ENCODE data around the gene TMEM131. TPM values are rescaled to one million over a fixed set of nuclear protein-coding genes. Genes with fewer than 3 reads are reported as not detected.

Gene TMEM131
- total and polyA plus RNA-seq, 10 of the 15 experiments (the other 5 are each of a cell fraction or from before 2014, with no cell fraction given): 6.0 to 48.2 (median 23.2) TPM

- ChIA-PET SMC1A (ENCODE audit: uncharacterized antibody, unreplicated experiment) (interaction anchor here (1.3 to 2.8 kb wide), 7 partner anchors 10 to 645 kb away, joined by 5 to 17 read pairs (median 7); no protein-coding TSS in a partner anchor), RAD21 (ENCODE audit: unreplicated experiment) (interaction anchor here (1.9 to 2.7 kb wide), 2 partner anchors 449 to 644 kb away, joined by 7 to 22 read pairs; no protein-coding TSS in a partner anchor), CTCF (interaction anchor here (0.6 to 4.7 kb wide), 25 partner anchors 9 to 878 kb away, joined by 3 to 39 read pairs (median 4); partner anchors contain the start of gene ZAP70), POLR2A (no interaction called here)
- H3K9me3 ChIP-seq (replicated peaks; ENCODE audit: control insufficient read depth, insufficient read depth, low read length): no peaks in the 10 kb centered on the region
- no peak overlapping the region for H3K27ac ChIP-seq (ENCODE audit: control insufficient read depth, insufficient read depth)
- intact Hi-C loops (cut with micrococcal nuclease; ENCODE audit: unreplicated experiment) (loop anchor here (1.0 to 2.0 kb wide), 2 partner anchors 529 to 645 kb away; no protein-coding TSS in a partner anchor), in situ Hi-C loops (cut with MboI) (loop anchor here (10.0 kb wide), 2 partner anchors 645 to 1675 kb away; no protein-coding TSS in a partner anchor)
- no TSS peak for BruUV-seq (replicated peaks)
- TF ChIP-seq NR2C1 (IDR thresholded peaks at IDR 0.05): no peak
- no peak for TF ChIP-seq ATF7 (IDR thresholded peaks at IDR 0.05; ENCODE audit: low read depth)
- DNase-seq (ENCODE audit: low read depth, low spot score) (no peak), FAIRE-seq (no peak), ATAC-seq (no peak)
- no peaks in the 10 kb centered on the region for H3K27me3 ChIP-seq (replicated peaks in 1 of 2; ENCODE audit: control insufficient read depth in 2 of 2, insufficient read depth in 2 of 2, low read length in 1 of 2)
- no peak overlapping the region for H2AFZ ChIP-seq (ENCODE audit: control insufficient read depth, low read depth, low read length)
- H3K4me3 ChIP-seq: no peak overlapping the region
- no peaks in the 10 kb centered on the region for H4K20me1 ChIP-seq (ENCODE audit: control insufficient read depth, insufficient read depth)
- H3K9ac ChIP-seq (ENCODE audit: control insufficient read depth, insufficient read depth, low read length): no peak overlapping the region
- 27% methylated on average over 5 of the region's 5 CpGs for WGBS (ENCODE audit: insufficient coverage, insufficient replicate concordance, low lambda C conversion rate, missing lambda C conversion rate)
- no peak overlapping the region for H3K4me2 ChIP-seq (ENCODE audit: control insufficient read depth, insufficient read depth)
- peaks cover under 1% of the 10 kb centered on the region for H3K4me1 ChIP-seq (ENCODE audit: control insufficient read depth, insufficient read depth, low read length)
- H3K79me2 ChIP-seq (ENCODE audit: control insufficient read depth, insufficient read depth, low read length): no peaks in the 10 kb centered on the region
- H3K36me3 ChIP-seq (ENCODE audit: control insufficient read depth in 2 of 2, insufficient read depth in 2 of 2, low read length in 1 of 2): no peaks in the 10 kb centered on the region
Measured at GRCh38 chr2:97739893-97740245, 255.9 kb downstream of the TMEM131 start.

GRCh38 chr2:97739020-97739892 lies 256.5 kb downstream of the TMEM131 start:
- ChIA-PET POLR2A (no interaction called here), RAD21 (ENCODE audit: unreplicated experiment) (interaction anchor here (1.9 to 2.7 kb wide), 2 partner anchors 449 to 645 kb away, joined by 7 to 22 read pairs; no protein-coding TSS in a partner anchor), SMC1A (ENCODE audit: uncharacterized antibody, unreplicated experiment) (interaction anchor here (1.7 to 2.8 kb wide), 6 partner anchors 12 to 645 kb away, joined by 5 to 17 read pairs (median 7); no protein-coding TSS in a partner anchor), CTCF (interaction anchor here (0.6 to 4.7 kb wide), 22 partner anchors 9 to 879 kb away, joined by 3 to 39 read pairs (median 4); partner anchors contain the start of gene ZAP70)
- Histone ChIP-seq H2AFZ (ENCODE audit: control insufficient read depth, low read depth, low read length) (no peak overlapping the region), H3K4me1 (ENCODE audit: control insufficient read depth, insufficient read depth, low read length) (no peaks in the 10 kb centered on the region), H3K27me3 (replicated peaks in 1 of 2; ENCODE audit: control insufficient read depth in 2 of 2, insufficient read depth in 2 of 2, low read length in 1 of 2) (no peaks in the 10 kb centered on the region), H4K20me1 (ENCODE audit: control insufficient read depth, insufficient read depth) (no peaks in the 10 kb centered on the region), H3K79me2 (ENCODE audit: control insufficient read depth, insufficient read depth, low read length) (no peaks in the 10 kb centered on the region), H3K4me3 (no peak overlapping the region), H3K4me2 (ENCODE audit: control insufficient read depth, insufficient read depth) (no peak overlapping the region), H3K36me3 (ENCODE audit: control insufficient read depth in 2 of 2, insufficient read depth in 2 of 2, low read length in 1 of 2) (no peaks in the 10 kb centered on the region), H3K9ac (ENCODE audit: control insufficient read depth, insufficient read depth, low read length) (no peak overlapping the region), H3K27ac (ENCODE audit: control insufficient read depth, insufficient read depth) (no peak overlapping the region), H3K9me3 (replicated peaks; ENCODE audit: control insufficient read depth, insufficient read depth, low read length) (no peaks in the 10 kb centered on the region)
- TF ChIP-seq SMAD5 (IDR thresholded peaks at IDR 0.05; ENCODE audit: low read depth): no peak
- TF ChIP-seq POLR2A (IDR thresholded peaks at IDR 0.05; ENCODE audit: low read depth, low read length): peak; percentile 17; the same call in 1 of the 2 replicates
- DNase-seq (ENCODE audit: low read depth, low spot score) (no peak), FAIRE-seq (no peak), ATAC-seq (no peak)
- no TSS peak for BruUV-seq (replicated peaks)
- WGBS (ENCODE audit: insufficient coverage, insufficient replicate concordance, low lambda C conversion rate, missing lambda C conversion rate): 38% methylated on average over 23 of the region's 23 CpGs
- intact Hi-C loops (cut with micrococcal nuclease; ENCODE audit: unreplicated experiment) (no loop called here), in situ Hi-C loops (cut with MboI) (loop anchor here (10.0 kb wide), 2 partner anchors 646 to 1674 kb away; no protein-coding TSS in a partner anchor)

All from GM12878 (cell line).